ENCODE measurements around the gene SFTPA2.
"Not testable (repeated sequence)": the region's sequence is repeated elsewhere in the genome, so short reads cannot be mapped to it uniquely, and the experiment has no call there.

DNA sequence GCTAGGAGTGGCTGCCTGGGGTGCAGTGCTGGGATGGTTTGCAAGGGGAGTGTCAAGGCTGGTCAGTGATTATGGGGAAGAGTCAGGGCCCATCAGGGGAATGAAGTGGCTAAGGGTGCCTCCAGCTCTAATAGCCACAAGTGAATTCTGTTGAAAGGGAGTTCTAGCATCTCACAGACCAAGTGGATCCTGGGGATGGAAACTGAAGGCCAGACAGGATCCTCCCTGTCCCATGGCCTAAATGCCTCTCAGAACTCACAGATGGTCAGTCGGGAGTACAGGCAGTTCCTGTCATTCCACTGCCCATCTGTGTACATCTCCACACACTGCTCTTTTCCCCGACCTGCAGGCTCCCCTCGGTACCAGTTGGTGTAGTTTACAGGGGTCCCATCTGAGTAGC, 3.2 kb downstream of the SFTPA2 start:
- TF ChIP-seq YY1 (IDR thresholded peaks at IDR 0.05); TAF1 (conservative IDR thresholded peaks at IDR 0.05); RAD21 (IDR thresholded peaks at IDR 0.05); JUND (IDR thresholded peaks at IDR 0.05): not testable (repeated sequence)
- TF ChIP-seq, protein P1, sequence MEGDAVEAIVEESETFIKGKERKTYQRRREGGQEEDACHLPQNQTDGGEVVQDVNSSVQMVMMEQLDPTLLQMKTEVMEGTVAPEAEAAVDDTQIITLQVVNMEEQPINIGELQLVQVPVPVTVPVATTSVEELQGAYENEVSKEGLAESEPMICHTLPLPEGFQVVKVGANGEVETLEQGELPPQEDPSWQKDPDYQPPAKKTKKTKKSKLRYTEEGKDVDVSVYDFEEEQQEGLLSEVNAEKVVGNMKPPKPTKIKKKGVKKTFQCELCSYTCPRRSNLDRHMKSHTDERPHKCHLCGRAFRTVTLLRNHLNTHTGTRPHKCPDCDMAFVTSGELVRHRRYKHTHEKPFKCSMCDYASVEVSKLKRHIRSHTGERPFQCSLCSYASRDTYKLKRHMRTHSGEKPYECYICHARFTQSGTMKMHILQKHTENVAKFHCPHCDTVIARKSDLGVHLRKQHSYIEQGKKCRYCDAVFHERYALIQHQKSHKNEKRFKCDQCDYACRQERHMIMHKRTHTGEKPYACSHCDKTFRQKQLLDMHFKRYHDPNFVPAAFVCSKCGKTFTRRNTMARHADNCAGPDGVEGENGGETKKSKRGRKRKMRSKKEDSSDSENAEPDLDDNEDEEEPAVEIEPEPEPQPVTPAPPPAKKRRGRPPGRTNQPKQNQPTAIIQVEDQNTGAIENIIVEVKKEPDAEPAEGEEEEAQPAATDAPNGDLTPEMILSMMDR (IDR thresholded peaks at IDR 0.05; ENCODE audit: low read depth, low read length, missing input control): not testable (repeated sequence)
- TF ChIP-seq, protein P2, sequence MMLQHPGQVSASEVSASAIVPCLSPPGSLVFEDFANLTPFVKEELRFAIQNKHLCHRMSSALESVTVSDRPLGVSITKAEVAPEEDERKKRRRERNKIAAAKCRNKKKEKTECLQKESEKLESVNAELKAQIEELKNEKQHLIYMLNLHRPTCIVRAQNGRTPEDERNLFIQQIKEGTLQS (IDR thresholded peaks at IDR 0.05): not testable (repeated sequence)
- TF ChIP-seq, protein P3, sequence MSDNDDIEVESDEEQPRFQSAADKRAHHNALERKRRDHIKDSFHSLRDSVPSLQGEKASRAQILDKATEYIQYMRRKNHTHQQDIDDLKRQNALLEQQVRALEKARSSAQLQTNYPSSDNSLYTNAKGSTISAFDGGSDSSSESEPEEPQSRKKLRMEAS (IDR thresholded peaks at IDR 0.05): not testable (repeated sequence)
